Loucy (cell line): ENCODE results near the gene INS.

Experiments
- CTCF ChIP-seq: fragments of 200-600 bp; sonication (generic); conservative IDR thresholded peaks from 2 replicates; pipeline ENCODE4 v1.5.1; 2014; ENCODE audit warnings: mild to moderate bottlenecking, antibody characterized with exemption, low read length
- EZH2phosphoT487 ChIP-seq: fragments of 200-600 bp; IDR thresholded peaks from 2 replicates; pipeline ENCODE4 v1.6.1; 2018; ENCODE audit warnings: antibody characterized with exemption, mild to moderate bottlenecking, moderate library complexity, borderline replicate concordance

- TF ChIP-seq CTCF (peak; percentile 93), EZH2phosphoT487 (no peak)
These were observed 36.2 kb upstream of the INS start for GRCh38 chr11:2196970-2197770.
